GM10248 (cell line): Measurements from ENCODE around the gene M1AP.

Experiments
- CTCF ChIA-PET: fragments of 300-600 bp; sonication (Branson Sonifier 250); formaldehyde crosslinking; extraction: SDS; loops from one replicate; lab custom pipeline; 2021; ENCODE audit warnings: antibody characterized with exemption; lab: Yijun Ruan, JAX
- POLR2A ChIA-PET: fragments of 350-650 bp; sonication (Branson Sonifier 250); formaldehyde crosslinking; extraction: SDS; loops from one replicate; lab custom pipeline; 2020; ENCODE audit warnings: antibody characterized with exemption; lab: Yijun Ruan, JAX
- DNase-seq: peaks from one replicate; pipeline ENCODE4 v3.0.0; 2012; ENCODE audit errors: extremely low spot score
- CTCF ChIP-seq: IDR thresholded peaks from 2 replicates; pipeline ENCODE4 v1.5.1; 2012; ENCODE audit warnings: mild to moderate bottlenecking, low read depth; ENCODE audit errors: extremely low read depth, missing control alignments, control extremely low read depth

M1AP gene

GRCh38 chr2:74603282-74604000 is 44.7 kb downstream of the M1AP start:
- CTCF ChIA-PET: interaction anchor here (1.9 to 7.1 kb wide), 2 partner anchors 14 to 15 kb away, joined by 4 to 101 read pairs; no protein-coding TSS in a partner anchor
- POLR2A ChIA-PET: no interaction called here
- no peak for DNase-seq
- no peak for TF ChIP-seq CTCF

- POLR2A ChIA-PET: no interaction called here
- DNase-seq: no peak
- CTCF ChIA-PET: interaction anchor here (0.8 to 7.1 kb wide), 4 partner anchors 9 to 15 kb away, joined by 3 to 101 read pairs (median 5); no protein-coding TSS in a partner anchor
- TF ChIP-seq CTCF: no peak
These were observed 45.4 kb downstream of the M1AP start for GRCh38 chr2:74602586-74603281.

- no peak for DNase-seq
- TF ChIP-seq CTCF: no peak
- POLR2A ChIA-PET: no interaction called here
- CTCF ChIA-PET: interaction anchor here (0.6 to 7.1 kb wide), 3 partner anchors 12 to 350 kb away, joined by 3 to 101 read pairs (median 3); no protein-coding TSS in a partner anchor
These were observed 48.5 kb downstream of the M1AP start for GRCh38 chr2:74599676-74600075.

GRCh38 chr2:74597410-74597809 is 50.7 kb downstream of the M1AP start:
- POLR2A ChIA-PET: no interaction called here
- CTCF ChIA-PET: interaction anchor here (1.5 to 7.1 kb wide), 3 partner anchors 9 to 115 kb away, joined by 3 to 101 read pairs (median 4); partner anchors contain the start of genes CCDC142 and TTC31
- DNase-seq: no peak
- TF ChIP-seq CTCF: no peak

GRCh38 chr2:74596584-74596983 is 51.5 kb downstream of the M1AP start:
- CTCF ChIA-PET: interaction anchor here (1.7 kb wide), 1 partner anchor 114 kb away, joined by 4 read pairs; the partner anchor contains the start of genes CCDC142 and TTC31
- POLR2A ChIA-PET: no interaction called here
- no peak for DNase-seq
- no peak for TF ChIP-seq CTCF

- CTCF ChIA-PET: interaction anchor here (0.8 to 2.1 kb wide), 4 partner anchors 8 to 111 kb away, joined by 3 to 7 read pairs (median 4); partner anchors contain the start of genes CCDC142 and TTC31
- POLR2A ChIA-PET: no interaction called here
- TF ChIP-seq CTCF: no peak
- DNase-seq: no peak
These were observed 54.0 kb downstream of the M1AP start for GRCh38 chr2:74593826-74594772.
